LNCAP (cell line): ENCODE measurements around the gene CFAP300.

Source experiments
- CTCF ChIP-seq: fragments of 450-650 bp; IDR thresholded peaks from 2 replicates; pipeline ENCODE4 v1.5.1; 2017; ENCODE audit warnings: mild to moderate bottlenecking

The CFAP300 gene

GRCh38 chr11:102047305-102047924, at the start of gene CFAP300:
Gene CFAP300 (plus strand): TSS chr11:102047437. CDS start chr11:102047471, 34 bp downstream.
- TF ChIP-seq CTCF: no peak

GRCh38 chr11:102001657-102002338, 45.4 kb upstream of the CFAP300 start:
- TF ChIP-seq CTCF: no peak

GRCh38 chr11:102004220-102004619, 43.0 kb upstream of the CFAP300 start:
- no peak for TF ChIP-seq CTCF

GRCh38 chr11:102005306-102005705, 41.9 kb upstream of the CFAP300 start:
- no peak for TF ChIP-seq CTCF

- TF ChIP-seq CTCF: no peak
Measured at GRCh38 chr11:102006835-102007566, 40.2 kb upstream of the CFAP300 start.

- peak; percentile 56 for TF ChIP-seq CTCF
Measured at GRCh38 chr11:102007567-102008437, 39.4 kb upstream of the CFAP300 start.
